HG02759 (cell line): Measurements from ENCODE around the gene MEX3A.
"Not testable (repeated sequence)": the region's sequence is repeated elsewhere in the genome, so short reads cannot be mapped to it uniquely, and the experiment has no call there.

Source experiments
- ATAC-seq: cut with Tn5 transposase; IDR thresholded peaks from one replicate; pipeline ENCODE4 v1.9.1; 2021; ENCODE audit warnings: mild to moderate bottlenecking, moderate library complexity; ENCODE audit not compliant: unreplicated experiment

Gene MEX3A

GRCh38 chr1:156119503-156120209, 37.4 kb upstream of the MEX3A start:
- no peak for ATAC-seq

- no peak for ATAC-seq
Observed at GRCh38 chr1:156118177-156118868, 36.1 kb upstream of the MEX3A start.

GRCh38 chr1:156117414-156118176, 35.3 kb upstream of the MEX3A start:
- no peak for ATAC-seq

GRCh38 chr1:156116731-156117130, 34.5 kb upstream of the MEX3A start:
- not testable (repeated sequence) for ATAC-seq

GRCh38 chr1:156115514-156116374, 33.5 kb upstream of the MEX3A start:
- no peak for ATAC-seq

- peak; percentile 24 for ATAC-seq
Observed at GRCh38 chr1:156114919-156115513, 32.8 kb upstream of the MEX3A start.

GRCh38 chr1:156114101-156114918, 32.0 kb upstream of the MEX3A start, which contains the start of gene LMNA:
TSS of gene LMNA (plus strand) at chr1:156114711. CDS start at chr1:156114919, 208 bp downstream.
- peak; percentile 78 for ATAC-seq

GRCh38 chr1:156113282-156113950, 31.2 kb upstream of the MEX3A start:
- ATAC-seq, result no peak

GRCh38 chr1:156112276-156113137, 30.2 kb upstream of the MEX3A start:
- no peak for ATAC-seq

- no peak for ATAC-seq
Observed at GRCh38 chr1:156111355-156111962, 29.2 kb upstream of the MEX3A start.

- no peak for ATAC-seq
Observed at GRCh38 chr1:156110252-156110651, 28.0 kb upstream of the MEX3A start.

GRCh38 chr1:156108664-156109241, 26.5 kb upstream of the MEX3A start:
- ATAC-seq, result no peak

GRCh38 chr1:156108057-156108456, 25.8 kb upstream of the MEX3A start:
- ATAC-seq, result no peak

GRCh38 chr1:156106624-156107488, 24.6 kb upstream of the MEX3A start:
- peak; percentile 1 for ATAC-seq

GRCh38 chr1:156104861-156105832, 22.9 kb upstream of the MEX3A start:
- ATAC-seq, result no peak
